Amygdala (tissue), 56 donors: ENCODE data around the gene WAC.
"Not testable (repeated sequence)": the region's sequence is repeated elsewhere in the genome, so short reads cannot be mapped to it uniquely, and the experiment has no call there.

ENCODE experiments used
- DNase-seq, 56 donors: peaks; one replicate each; lab custom pipeline; 2025; lab: John Stamatoyannopoulos, UW

WAC gene, protein sequence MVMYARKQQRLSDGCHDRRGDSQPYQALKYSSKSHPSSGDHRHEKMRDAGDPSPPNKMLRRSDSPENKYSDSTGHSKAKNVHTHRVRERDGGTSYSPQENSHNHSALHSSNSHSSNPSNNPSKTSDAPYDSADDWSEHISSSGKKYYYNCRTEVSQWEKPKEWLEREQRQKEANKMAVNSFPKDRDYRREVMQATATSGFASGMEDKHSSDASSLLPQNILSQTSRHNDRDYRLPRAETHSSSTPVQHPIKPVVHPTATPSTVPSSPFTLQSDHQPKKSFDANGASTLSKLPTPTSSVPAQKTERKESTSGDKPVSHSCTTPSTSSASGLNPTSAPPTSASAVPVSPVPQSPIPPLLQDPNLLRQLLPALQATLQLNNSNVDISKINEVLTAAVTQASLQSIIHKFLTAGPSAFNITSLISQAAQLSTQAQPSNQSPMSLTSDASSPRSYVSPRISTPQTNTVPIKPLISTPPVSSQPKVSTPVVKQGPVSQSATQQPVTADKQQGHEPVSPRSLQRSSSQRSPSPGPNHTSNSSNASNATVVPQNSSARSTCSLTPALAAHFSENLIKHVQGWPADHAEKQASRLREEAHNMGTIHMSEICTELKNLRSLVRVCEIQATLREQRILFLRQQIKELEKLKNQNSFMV

GRCh38 chr10:28532337-28533185 lies at the start of gene WAC:
TSS of gene WAC (plus strand) at chr10:28533118. CDS start at chr10:28533580, 462 bp downstream.
- DNase-seq: peak; percentile 66 to 99 (median 92)

- no peak for DNase-seq
Observed at GRCh38 chr10:28489206-28489605, 43.7 kb upstream of the WAC start.

- DNase-seq: not testable (repeated sequence)
Observed at GRCh38 chr10:28490256-28490865, 42.6 kb upstream of the WAC start.

DNA sequence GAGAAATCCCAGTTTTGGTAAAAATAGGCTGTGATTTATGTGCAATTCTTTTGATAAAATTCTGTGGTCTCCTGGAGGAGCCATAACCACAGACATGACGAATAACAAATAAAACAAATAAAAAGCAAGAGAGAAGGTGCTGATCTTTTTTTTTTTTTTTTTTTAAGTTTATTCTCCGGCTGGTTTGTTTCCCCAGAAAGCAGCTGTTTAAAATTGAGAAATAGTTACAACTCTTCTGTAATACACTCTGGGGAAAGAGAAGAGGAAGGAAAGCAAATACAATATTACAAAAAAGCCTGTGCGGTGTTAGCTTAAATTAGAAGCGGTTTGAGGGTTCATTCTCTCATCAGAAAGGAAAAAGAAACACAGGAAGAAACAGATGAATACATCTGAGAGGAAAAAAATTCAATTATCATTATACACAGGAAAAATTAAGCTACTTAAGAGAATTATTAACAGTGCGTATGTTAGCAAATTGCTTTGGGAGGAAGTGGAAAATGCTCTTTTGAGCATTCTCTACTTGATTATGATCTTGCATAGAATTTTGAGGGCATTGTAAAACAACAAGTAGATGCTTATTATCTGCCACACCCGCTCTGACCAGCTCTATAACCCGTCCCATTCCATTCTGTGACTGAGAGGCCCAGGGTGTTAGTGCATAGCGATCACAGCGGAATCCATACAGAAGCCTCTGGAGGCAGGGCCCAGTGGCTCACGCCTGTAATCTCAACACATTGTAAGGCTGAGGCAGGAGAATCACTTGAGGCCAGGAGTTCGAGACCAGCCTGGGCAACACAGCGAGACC lies 40.6 kb upstream of the WAC start:
- DNase-seq: no peak

DNA sequence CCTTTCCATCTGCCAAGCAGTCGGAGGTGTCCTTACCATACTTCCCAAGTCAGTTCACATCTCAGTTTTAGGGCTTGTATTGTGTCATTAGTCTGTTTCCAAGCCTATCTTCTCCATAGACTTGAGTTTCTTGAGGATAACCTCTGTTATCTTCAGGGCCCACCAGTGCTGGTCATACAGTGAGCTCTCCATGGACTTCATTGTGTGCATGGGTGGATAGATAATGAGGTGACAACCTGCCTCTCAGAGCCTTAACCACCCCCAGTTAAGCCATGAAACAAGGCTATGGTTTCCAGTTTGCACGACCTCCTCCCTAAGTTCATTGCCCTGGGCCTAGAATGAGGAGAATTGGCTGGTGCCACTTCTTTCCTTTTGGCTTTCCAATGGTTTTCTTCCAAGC lies 38.5 kb upstream of the WAC start:
- DNase-seq: no peak

- DNase-seq: no peak
Observed at GRCh38 chr10:28495084-28495483, 37.8 kb upstream of the WAC start.

DNA sequence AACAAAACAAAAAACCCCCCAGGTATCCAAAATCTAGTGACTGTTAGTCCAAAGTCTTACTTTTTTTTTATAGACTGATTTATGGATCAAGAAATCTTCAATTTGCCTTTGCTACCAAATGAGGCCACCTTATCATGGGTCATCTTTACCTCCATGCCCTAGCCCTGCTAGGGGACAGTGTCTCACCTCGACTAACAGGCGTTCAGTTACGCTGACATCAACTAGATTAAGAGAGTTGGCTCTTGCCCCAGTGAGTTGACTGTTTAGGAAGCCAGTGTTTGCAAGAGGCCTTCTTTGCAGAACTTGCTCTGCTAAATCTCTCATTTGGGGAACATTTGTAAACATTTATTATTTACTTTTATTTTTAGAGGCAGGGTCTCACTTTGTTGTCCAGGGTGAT lies 36.9 kb upstream of the WAC start:
- no peak for DNase-seq

- DNase-seq: no peak
Observed at GRCh38 chr10:28496481-28496961, 36.4 kb upstream of the WAC start.

DNA sequence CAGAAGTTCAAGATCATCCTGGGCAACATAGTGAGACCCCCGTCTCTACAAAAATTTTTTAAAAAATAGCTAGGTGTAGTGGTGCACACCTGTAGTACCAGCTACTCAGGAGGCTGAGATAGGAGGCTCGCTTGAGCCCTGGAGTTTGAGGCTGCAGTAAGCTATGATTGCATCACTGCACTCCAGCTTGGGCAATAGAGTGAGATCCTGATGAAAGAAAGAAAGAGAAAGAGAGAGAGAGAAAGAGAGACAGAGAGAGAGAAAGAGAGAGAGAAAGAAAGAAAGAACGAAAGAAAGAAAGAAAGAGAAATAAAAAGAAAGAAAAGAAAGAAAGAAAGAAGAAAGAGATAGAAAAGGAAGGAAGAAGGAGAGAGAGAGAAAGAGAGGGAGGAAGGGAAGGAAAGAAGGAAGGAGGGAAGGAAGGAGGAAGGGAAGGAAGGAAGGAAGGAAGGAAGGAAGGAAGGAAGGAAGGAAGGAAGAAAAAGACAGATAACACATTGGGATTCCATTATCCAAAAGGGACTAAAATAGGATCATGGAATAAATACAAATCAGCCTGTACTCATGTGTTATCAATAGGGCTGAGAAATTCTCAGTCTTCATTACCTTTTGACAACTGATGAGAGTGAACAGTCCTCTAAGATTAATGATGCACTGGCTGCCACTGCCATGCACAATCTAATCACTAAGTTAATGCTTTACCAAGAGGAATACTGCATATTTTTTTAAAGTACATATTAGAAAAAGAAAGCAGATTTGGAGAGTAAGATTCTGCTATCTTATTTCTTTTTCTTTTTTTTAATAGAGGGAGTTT lies 35.4 kb upstream of the WAC start:
- DNase-seq: no peak

DNA sequence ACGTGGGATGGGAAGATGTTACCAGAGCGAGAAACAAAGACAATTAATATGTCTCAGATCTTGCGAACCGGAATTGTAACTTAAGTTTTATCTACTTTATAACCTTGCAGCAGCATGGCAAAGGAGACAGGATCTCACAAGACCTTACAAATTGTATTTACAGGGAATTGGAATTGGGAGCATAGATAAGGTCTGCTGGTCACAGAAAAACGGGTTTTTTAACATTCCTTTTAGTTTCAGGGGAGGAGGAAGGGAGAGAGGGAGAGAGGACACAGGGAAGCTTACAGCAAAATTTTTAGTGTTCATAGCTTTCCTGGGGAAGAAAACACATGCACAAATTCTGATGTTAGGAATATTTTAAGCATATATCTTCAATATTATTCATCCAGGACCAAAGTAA lies 32.7 kb upstream of the WAC start:
- not testable (repeated sequence) for DNase-seq

DNA sequence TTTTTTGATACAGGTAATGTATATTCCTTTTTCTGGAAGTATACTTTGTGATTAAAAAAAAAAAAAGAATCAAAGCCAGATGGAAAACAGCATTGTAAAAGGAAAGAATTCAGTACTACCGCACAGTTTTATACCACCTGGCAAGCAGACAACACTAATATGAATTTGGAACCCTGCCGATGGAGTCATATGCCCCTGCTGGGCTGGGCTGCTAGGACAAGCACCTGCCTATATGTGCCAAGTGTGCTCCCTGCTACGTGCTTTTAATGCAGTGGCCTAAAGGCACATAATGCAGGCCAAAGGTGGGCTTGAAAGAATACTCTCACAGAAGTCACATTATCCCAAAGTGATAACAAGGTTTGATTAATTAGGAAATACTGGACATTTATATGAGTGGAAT lies 29.8 kb upstream of the WAC start:
- no peak for DNase-seq

DNA sequence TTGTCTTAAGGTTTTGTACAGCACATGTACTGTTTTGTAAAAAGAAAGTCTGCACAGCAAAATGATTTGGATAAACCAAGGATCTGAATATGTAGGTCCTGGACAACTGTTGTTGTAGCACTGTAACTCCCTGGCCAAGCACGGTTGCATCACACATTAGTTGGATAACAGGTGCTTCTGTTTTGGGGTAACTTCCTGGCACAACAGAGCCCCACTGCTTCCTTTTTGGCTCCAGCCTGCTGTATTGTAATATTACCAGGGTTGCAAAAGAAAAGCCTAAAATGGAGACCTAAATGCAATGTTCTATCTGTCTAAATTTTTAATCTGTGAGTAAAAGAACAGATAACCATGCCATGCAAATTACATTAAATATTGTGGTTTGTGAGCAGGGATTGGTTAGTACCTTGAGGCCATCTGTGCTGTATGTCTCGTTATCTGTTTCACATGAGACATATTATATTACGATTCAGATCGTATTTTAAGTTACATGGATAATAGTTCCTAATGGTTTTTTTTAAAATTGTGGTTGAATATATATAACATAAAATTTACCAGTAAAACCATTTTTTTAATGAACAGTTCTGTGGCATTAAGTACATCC lies 27.5 kb upstream of the WAC start:
- no peak for DNase-seq

DNA sequence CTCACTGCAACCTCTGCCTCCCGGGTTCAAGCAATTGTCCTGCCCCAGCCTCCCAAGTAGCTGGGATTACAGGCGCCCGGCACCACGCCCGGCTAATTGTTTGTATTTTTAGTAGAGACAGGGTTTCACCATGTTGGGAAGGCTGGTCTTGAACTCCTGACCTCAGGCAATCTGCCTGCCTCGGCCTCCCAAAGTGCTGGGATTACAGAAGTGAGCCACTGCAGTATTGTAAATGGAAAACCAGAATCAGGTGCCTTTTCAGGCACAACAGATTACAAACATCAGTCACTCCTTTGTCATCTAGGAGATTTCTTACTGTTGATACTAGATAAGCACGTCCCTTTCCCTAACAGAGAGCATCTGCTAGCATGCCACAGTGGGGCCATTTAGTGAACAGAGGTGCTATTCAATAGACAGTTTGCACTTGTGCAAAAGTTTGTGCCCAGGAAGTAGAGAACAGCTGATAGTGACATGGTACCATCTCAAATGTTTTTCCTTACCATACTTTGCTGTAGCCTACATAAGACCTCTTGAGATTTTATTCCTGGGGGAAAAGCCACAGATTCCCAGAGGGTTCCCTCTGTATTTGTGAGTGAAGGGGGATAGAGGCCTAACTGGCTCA lies 24.5 kb upstream of the WAC start:
- DNase-seq: no peak

DNA sequence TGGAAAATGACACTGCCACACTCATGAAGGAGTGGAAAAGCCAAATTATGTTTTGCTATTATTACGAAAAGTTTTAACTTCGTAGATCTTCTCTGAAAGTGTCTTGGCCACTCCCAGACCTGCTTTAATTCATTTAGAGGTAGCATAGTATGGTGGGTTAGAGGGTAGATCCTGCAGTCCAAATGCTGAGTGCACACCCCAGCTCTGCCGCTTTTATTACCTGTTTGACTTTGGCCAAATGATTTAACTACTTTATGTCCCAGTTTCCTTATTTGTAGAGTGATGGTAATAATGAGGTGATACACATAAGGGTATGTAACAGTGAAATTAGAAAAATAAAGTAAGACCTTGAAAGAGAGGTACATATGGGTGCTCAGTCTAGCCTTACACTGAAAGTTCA lies 23.6 kb upstream of the WAC start:
- DNase-seq: no peak

DNA sequence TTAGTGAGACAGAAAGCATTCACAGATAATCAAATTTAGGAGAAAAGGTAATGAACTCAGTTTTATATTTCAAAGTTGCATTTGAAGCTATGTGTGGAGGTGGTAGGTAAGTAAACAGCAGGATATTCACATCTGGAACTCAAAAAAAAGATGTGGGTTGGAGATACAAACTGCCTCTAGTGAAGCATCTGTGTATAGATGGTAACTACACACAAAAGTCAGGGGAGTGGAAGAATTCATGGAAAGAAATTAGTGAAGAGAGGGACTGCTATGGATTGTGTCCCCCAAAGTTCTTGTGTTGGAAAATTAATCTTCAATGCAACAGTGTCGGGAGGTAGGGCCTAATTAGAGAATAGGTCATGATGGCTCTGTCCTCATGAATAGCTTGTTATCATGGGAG lies 18.3 kb upstream of the WAC start:
- no peak for DNase-seq

- no peak for DNase-seq
Observed at GRCh38 chr10:28520346-28520745, 12.6 kb upstream of the WAC start.

DNA sequence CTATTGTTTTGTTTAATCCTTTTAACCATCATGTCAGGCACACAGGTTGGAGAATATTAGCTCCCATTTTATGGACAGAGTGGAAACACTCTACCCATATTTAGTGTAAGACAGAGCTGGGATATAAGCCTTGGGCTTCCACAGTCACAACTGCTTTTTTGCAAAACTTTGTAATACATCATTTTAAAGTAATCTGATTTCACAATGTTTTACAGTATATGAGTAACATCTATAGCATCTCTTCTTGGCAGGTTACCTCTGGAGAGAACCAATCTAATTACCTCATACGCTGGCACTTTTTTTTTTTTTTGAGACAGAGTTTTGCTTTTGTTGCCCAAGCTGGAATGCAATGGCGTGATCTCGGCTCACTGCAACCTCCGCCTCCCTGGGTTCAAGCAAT lies 12.1 kb upstream of the WAC start:
- DNase-seq: not testable (repeated sequence)

DNA sequence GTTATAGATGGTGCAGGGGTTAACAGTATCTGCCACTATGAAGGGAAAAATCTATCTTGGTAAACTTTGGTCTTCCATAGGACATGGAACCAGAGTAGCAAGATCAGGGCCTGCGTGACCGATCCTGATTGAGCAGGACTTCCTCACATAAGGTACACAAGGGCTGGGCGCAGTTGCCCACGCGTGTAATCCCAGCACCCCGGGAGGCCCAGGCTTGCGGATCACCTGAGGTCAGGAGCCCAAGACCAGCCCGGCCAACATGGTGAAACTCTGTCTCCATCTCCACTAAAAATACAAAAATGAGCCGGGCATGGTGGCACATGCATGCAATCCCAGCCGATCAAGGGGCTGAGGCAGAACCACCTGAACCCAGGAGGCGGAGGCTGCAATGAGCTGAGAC lies 11.0 kb upstream of the WAC start:
- not testable (repeated sequence) for DNase-seq
